H9 (cell line): ENCODE data around the gene MS4A15. TPM values are rescaled to one million over a fixed set of nuclear protein-coding genes. Genes with fewer than 3 reads are reported as not detected.

Experiments
- DNase-seq: peaks from one replicate; pipeline ENCODE4 v3.0.0-alpha.2; 2017
- H2AFZ ChIP-seq: one replicate; pipeline ENCODE4 v1.6.1; 2013; ENCODE audit warnings: mild to moderate bottlenecking, low read length, control low read depth, moderate library complexity
- H2AK5ac ChIP-seq: 2 replicates; pipeline ENCODE4 v1.6.1; 2013; ENCODE audit warnings: low read length, control low read depth, mixed read lengths; ENCODE audit not compliant: insufficient read length
- H2BK120ac ChIP-seq: one replicate; pipeline ENCODE4 v1.6.1; 2013; ENCODE audit warnings: low read depth, mild to moderate bottlenecking, low read length, control low read depth, inconsistent platforms; ENCODE audit not compliant: poor library complexity, severe bottlenecking
- H2BK12ac ChIP-seq: 2 replicates; pipeline ENCODE4 v1.6.1; 2013; ENCODE audit warnings: low read length, control low read depth, mixed read lengths, low read depth; ENCODE audit not compliant: insufficient read length
- H2BK15ac ChIP-seq: 2 replicates; pipeline ENCODE4 v1.6.1; 2013; ENCODE audit warnings: low read depth, low read length, control low read depth
- H2BK20ac ChIP-seq: one replicate; pipeline ENCODE4 v1.6.1; 2013; ENCODE audit warnings: low read depth, mild to moderate bottlenecking, low read length, control low read depth, inconsistent platforms; ENCODE audit not compliant: poor library complexity, severe bottlenecking
- H2BK5ac ChIP-seq: 2 replicates; pipeline ENCODE4 v1.6.1; 2013; ENCODE audit warnings: low read length, control low read depth, mixed read lengths; ENCODE audit not compliant: insufficient read length
- H3K14ac ChIP-seq: 2 replicates; pipeline ENCODE4 v1.6.1; 2013; ENCODE audit warnings: low read length, control low read depth; ENCODE audit not compliant: insufficient read depth
- H3K18ac ChIP-seq: 2 replicates; pipeline ENCODE4 v1.6.1; 2013; ENCODE audit warnings: low read depth, mild to moderate bottlenecking, mixed read lengths, low read length, control low read depth; ENCODE audit not compliant: insufficient read length
- H3K23ac ChIP-seq: 2 replicates; pipeline ENCODE4 v1.6.1; 2013; ENCODE audit warnings: low read length, control low read depth, mixed read lengths, low read depth; ENCODE audit not compliant: insufficient read length
- H3K23me2 ChIP-seq: 2 replicates; pipeline ENCODE4 v1.6.1; 2013; ENCODE audit warnings: low read depth, mild to moderate bottlenecking, mixed read lengths, low read length, control low read depth; ENCODE audit not compliant: insufficient read length, poor library complexity, severe bottlenecking
- H3K27ac ChIP-seq: 2 replicates; pipeline ENCODE4 v1.5.1; 2013; ENCODE audit warnings: low read length, control low read depth, mixed read lengths, low read depth; ENCODE audit not compliant: insufficient read length
- H3K27me3 ChIP-seq: 2 replicates; pipeline ENCODE4 v1.6.1; 2013; ENCODE audit warnings: low read length, control low read depth, inconsistent platforms; ENCODE audit not compliant: insufficient read depth
- H3K4ac ChIP-seq: 2 replicates; pipeline ENCODE4 v1.6.1; 2013; ENCODE audit warnings: low read depth, mild to moderate bottlenecking, control low read depth, inconsistent platforms, low read length, moderate library complexity
- H3K4me1 ChIP-seq: 2 replicates; pipeline ENCODE4 v1.6.1; 2013; ENCODE audit warnings: low read length, control low read depth, inconsistent platforms; ENCODE audit not compliant: insufficient read depth
- H3K4me2 ChIP-seq: 2 replicates; pipeline ENCODE4 v1.6.1; 2013; ENCODE audit warnings: low read length, control low read depth, mixed read lengths; ENCODE audit not compliant: insufficient read length, insufficient read depth
- H3K56ac ChIP-seq: 2 replicates; pipeline ENCODE4 v1.6.1; 2013; ENCODE audit warnings: low read depth, mild to moderate bottlenecking, mixed read lengths, low read length, control low read depth; ENCODE audit not compliant: insufficient read length
- H3K79me1 ChIP-seq: 2 replicates; pipeline ENCODE4 v1.6.1; 2013; ENCODE audit warnings: low read depth, mild to moderate bottlenecking, moderate library complexity, low read length, control low read depth, inconsistent platforms; ENCODE audit not compliant: insufficient read depth, poor library complexity, severe bottlenecking
- H3K79me2 ChIP-seq: 2 replicates; pipeline ENCODE4 v1.6.1; 2013; ENCODE audit warnings: low read length, control low read depth, inconsistent platforms; ENCODE audit not compliant: insufficient read depth
- H3K9ac ChIP-seq: 2 replicates; pipeline ENCODE4 v1.6.1; 2013; ENCODE audit warnings: low read length, control low read depth, mixed read lengths; ENCODE audit not compliant: insufficient read length; ENCODE audit errors: extremely low read depth
- H3K9me3 ChIP-seq: one replicate; pipeline ENCODE4 v1.6.1; 2013; ENCODE audit warnings: low read depth, low read length, inconsistent platforms; ENCODE audit not compliant: control insufficient read depth
- H3T11ph ChIP-seq: one replicate; pipeline ENCODE4 v1.6.1; 2013; ENCODE audit warnings: mild to moderate bottlenecking, low read length, control low read depth, inconsistent platforms
- H4K20me1 ChIP-seq: one replicate; pipeline ENCODE4 v1.6.1; 2013; ENCODE audit not compliant: control insufficient read depth, insufficient read length, insufficient read depth
- H4K5ac ChIP-seq: 2 replicates; pipeline ENCODE4 v1.6.1; 2013; ENCODE audit warnings: low read depth, mild to moderate bottlenecking, mixed read lengths, low read length, control low read depth; ENCODE audit not compliant: insufficient read length
- H4K8ac ChIP-seq: replicated peaks from 2 replicates; pipeline ENCODE4 v1.6.1; 2013; ENCODE audit warnings: low read length, control low read depth, mixed read lengths, low read depth; ENCODE audit not compliant: insufficient read length
- H4K91ac ChIP-seq: 2 replicates; pipeline ENCODE4 v1.6.1; 2013; ENCODE audit warnings: low read depth, mild to moderate bottlenecking, moderate library complexity, mixed read lengths, low read length, control low read depth; ENCODE audit not compliant: insufficient read length
- H3K27ac Mint-ChIP-seq, 3 experiments: 2 replicates in 2 of 3; 3 replicates in 1 of 3; pipeline ENCODE4 v1.8.0; 2020 to 2021; ENCODE audit warnings: mixed read lengths in 3 of 3, mild to moderate bottlenecking in 1 of 3, moderate library complexity in 1 of 3
- H3K27me3 Mint-ChIP-seq: 2 replicates; pipeline ENCODE4 v1.8.0; 2021; ENCODE audit warnings: low read depth, mild to moderate bottlenecking, moderate library complexity, mixed read lengths
- H3K36me3 Mint-ChIP-seq, 3 experiments: 2 replicates in 2 of 3; 3 replicates in 1 of 3; pipeline ENCODE4 v1.8.0; 2020 to 2021; ENCODE audit warnings: low read depth in 3 of 3, mixed read lengths in 3 of 3; ENCODE audit not compliant: insufficient read depth in 1 of 3
- H3K4me1 Mint-ChIP-seq, 2 experiments: 2 replicates each; pipeline ENCODE4 v1.8.0; 2020; ENCODE audit warnings: mixed read lengths in 2 of 2
- H3K4me3 Mint-ChIP-seq, 2 experiments: 2 replicates in 1 of 2; 3 replicates in 1 of 2; pipeline ENCODE4 v1.8.0; 2020 to 2021; ENCODE audit warnings: mild to moderate bottlenecking in 2 of 2, mixed read lengths in 2 of 2, moderate library complexity in 1 of 2
- H3K9me3 Mint-ChIP-seq, 2 experiments: 2 replicates in 1 of 2; 3 replicates in 1 of 2; pipeline ENCODE4 v1.8.0; 2020; ENCODE audit warnings: mild to moderate bottlenecking in 2 of 2, mixed read lengths in 2 of 2, moderate library complexity in 1 of 2
- WGBS: extraction: QIAGEN DNeasy Blood & Tissue Kit; methylation state at CpG from one replicate; pipeline ENCODE4 v1.1.7; 2013; ENCODE audit warnings: missing lambda C conversion rate, low lambda C conversion rate, mixed read lengths; ENCODE audit not compliant: insufficient read length; ENCODE audit errors: extremely low coverage; 5-methylcytosine and 5-hydroxymethylcytosine counted together
- total RNA-seq: library from RNA; stranded (reverse); gene quantifications from 2 replicates; pipeline ENCODE4 v1.2.1, GENCODE V29; 2021
- TF ChIP-seq, protein P1 (sequence below): fragments of 200-600 bp; sonication (generic); conservative IDR thresholded peaks from 3 replicates; pipeline ENCODE4 v1.8.0; 2021; ENCODE audit warnings: antibody characterized with exemption, mild to moderate bottlenecking

The MS4A15 gene
- total RNA-seq, 1 experiment from 2014 or later = 0.11 TPM

DNA sequence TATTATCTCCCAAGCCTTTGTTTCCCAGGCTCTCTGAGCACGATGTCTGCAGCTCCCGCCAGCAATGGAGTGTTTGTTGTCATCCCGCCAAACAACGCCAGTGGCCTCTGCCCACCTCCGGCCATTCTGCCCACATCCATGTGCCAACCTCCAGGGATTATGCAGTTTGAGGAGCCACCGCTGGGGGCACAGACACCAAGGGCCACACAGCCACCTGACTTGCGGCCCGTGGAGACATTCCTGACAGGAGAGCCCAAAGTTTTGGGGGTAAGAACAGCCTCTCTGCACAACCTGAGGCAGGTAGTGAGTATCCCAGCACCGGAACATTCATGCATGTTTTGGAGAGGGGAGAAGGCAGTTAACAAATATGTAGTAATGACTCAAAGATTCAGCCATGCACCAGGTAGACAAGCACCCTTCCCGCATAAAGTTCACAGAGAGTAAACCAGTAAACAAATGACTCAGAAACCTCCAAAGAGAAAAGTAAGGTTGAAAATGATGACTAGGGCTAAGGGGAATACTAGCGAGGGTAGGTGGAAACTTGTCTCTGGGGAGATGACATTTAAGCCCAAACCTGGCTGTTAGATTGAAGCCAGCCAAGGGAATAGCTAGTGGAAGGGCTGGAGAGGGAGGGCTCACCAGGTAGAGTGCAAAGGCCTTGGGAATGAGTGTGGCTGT, 7.2 kb downstream of the MS4A15 start:
- H3K36me3 Mint-ChIP-seq = peaks cover 0 to 5% (median 0%) of the 10 kb centered on the region in 3 experiments; a peak in 1 of 7 replicates
- no peak for DNase-seq
- Histone ChIP-seq H2BK120ac (no peak overlapping the region), H3K79me2 (no peaks in the 10 kb centered on the region), H2BK12ac (no peak overlapping the region), H3K27me3 (no peaks in the 10 kb centered on the region), H2AFZ (no peak overlapping the region), H3K9me3 (no peaks in the 10 kb centered on the region), H3T11ph (no peak overlapping the region), H2BK15ac (no peak overlapping the region), H4K91ac (no peak overlapping the region), H3K4me2 (no peak overlapping the region), H3K79me1 (no peaks in the 10 kb centered on the region), H4K5ac (no peak overlapping the region), H3K27ac (no peak overlapping the region), H3K18ac (no peak overlapping the region), H2AK5ac (no peak overlapping the region), H3K23ac (no peak overlapping the region), H3K4me1 (no peaks in the 10 kb centered on the region), H2BK5ac (no peak overlapping the region), H3K23me2 (no peaks in the 10 kb centered on the region), H3K56ac (no peak overlapping the region), H3K9ac (no peak overlapping the region), H4K20me1 (no peaks in the 10 kb centered on the region), H4K8ac (no peak overlapping the region), H2BK20ac (no peak overlapping the region), H3K14ac (no peak overlapping the region), H3K4ac (no peak overlapping the region)
- peaks cover 22% of the 10 kb centered on the region for H3K27me3 Mint-ChIP-seq
- TF ChIP-seq, protein P1, sequence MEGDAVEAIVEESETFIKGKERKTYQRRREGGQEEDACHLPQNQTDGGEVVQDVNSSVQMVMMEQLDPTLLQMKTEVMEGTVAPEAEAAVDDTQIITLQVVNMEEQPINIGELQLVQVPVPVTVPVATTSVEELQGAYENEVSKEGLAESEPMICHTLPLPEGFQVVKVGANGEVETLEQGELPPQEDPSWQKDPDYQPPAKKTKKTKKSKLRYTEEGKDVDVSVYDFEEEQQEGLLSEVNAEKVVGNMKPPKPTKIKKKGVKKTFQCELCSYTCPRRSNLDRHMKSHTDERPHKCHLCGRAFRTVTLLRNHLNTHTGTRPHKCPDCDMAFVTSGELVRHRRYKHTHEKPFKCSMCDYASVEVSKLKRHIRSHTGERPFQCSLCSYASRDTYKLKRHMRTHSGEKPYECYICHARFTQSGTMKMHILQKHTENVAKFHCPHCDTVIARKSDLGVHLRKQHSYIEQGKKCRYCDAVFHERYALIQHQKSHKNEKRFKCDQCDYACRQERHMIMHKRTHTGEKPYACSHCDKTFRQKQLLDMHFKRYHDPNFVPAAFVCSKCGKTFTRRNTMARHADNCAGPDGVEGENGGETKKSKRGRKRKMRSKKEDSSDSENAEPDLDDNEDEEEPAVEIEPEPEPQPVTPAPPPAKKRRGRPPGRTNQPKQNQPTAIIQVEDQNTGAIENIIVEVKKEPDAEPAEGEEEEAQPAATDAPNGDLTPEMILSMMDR = no peak; the same call in 2 of the 3 replicates
- peaks cover 3% of the 10 kb centered on the region in 2 experiments; a peak in 3 of 5 replicates for H3K9me3 Mint-ChIP-seq
- WGBS = no CpG with 5 or more reads among the region's 11 CpGs
- H3K4me1 Mint-ChIP-seq = peaks cover 8 to 19% of the 10 kb centered on the region in 2 experiments
- no peak overlapping the region for H3K27ac Mint-ChIP-seq
- no peak overlapping the region for H3K4me3 Mint-ChIP-seq
